Measurements from ENCODE around the gene FBXW8.

The FBXW8 gene

DNA sequence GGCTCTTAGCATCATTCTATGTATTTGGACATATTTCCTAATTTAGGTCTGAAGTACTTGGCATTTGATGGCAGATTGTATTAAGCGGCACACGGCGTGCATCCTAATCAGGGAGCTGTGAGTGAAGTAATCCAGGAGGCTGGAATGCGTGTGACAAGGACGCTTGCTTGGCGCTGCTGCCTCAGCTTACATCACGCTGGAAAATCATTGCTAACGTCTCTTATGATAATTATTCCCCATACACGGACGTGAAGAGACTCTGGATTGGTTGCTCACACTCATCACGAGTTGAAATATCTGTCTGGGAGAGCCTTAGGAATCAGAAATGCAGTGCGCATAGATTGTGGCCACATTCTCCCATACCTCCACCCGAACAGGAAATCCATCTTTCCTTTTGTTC is 85.3 kb downstream of the FBXW8 start:
- no peak for DNase-seq (ENCODE audit: low read depth in 2 of 2)

DNA sequence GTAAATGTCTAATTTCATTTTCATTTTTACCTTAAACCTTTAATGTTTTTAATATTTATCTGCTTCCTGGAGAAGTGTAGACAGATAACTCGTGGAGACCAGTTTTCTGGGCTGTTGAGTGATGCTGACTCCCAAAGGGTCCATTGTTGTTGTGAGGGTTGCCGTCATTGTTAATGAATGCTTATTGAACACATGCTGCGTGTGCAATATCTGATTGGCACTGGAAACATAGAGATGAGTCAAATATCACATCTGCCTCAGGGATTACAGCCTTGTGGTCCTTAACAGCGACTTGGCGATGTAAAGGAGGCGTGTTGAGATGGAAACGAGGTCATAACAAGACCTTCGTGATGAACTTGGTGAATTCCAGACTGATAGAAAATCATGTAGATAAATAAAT is 85.9 kb downstream of the FBXW8 start:
- no peak for DNase-seq (ENCODE audit: low read depth in 2 of 2)

DNA sequence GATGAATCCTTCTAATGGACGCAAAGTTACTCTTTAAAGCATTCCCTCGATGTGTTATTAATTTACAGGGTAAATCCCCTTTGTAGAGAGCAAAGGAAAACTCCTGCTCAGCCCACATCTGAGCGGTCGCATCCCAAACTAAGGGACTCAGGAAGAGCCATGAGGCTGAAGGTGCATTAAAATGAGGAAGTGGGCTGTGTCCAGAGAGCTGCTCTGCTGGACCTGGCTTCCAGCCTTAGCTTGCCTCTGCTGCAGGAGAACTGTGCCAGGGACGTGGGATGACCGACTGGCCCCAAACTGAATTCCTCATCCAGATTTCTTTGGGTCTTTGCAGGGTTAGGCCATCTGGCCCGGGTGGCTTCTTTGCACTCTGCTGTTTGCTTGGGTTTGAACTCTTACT is 88.3 kb downstream of the FBXW8 start:
- DNase-seq (ENCODE audit: low read depth in 2 of 2), result no peak

DNA sequence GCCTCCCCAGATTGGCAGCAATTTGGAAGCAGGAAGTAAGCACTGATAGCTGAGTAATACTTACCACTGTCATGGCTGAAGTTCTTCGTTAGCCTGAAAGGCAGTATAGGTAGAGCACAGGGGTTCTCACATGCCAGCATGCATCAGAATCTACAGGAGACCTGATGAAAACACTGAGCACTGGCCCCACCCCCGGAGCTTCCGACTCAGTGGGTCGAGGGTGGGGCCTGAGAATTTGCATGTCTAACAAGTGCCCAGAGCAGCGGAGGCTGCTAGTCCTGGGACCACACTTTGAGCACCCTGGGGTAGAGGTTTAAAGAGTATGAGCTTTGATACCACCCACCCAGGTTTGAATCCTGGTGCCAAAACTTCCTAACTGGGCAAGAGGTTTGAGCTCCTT is 89.6 kb downstream of the FBXW8 start:
- no peak for DNase-seq (ENCODE audit: low read depth in 2 of 2)

DNA sequence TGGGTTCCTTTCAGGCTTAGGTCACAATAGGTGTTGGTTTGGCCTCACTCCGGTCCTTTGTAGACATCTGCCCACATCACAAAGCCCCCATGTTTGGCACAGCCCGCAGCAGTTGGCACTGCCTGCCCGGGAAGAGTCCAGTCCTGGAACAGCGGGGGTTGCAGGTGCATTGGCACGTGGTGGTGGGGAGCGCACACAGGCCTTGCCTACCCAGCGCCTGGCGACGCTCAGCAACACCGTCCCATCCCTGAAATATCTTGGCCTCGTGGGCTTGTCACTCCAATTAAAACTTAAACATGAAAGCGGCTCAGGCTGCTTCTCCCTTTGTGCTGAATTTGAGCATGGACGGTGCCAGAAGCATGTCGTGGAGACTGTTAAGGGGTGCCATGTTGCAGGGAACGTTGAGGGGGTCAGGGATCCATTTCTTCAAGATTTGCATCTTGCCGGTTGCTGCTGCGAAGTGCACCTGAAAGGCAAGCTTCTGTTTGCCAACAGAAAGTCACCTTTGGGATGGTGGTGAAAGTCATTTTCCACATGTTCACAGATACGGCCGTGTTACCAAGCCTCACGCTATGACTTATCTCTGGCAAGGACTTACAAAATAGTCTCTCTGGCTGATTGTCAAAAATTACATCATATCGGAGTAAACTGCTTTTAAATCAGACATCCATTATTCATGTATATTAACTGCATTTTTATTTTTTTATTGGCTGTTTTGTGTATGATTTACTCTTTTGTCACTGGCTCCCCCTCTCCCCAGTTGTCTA is 91.5 kb downstream of the FBXW8 start:
- no peak for DNase-seq (ENCODE audit: low read depth in 2 of 2)

DNA sequence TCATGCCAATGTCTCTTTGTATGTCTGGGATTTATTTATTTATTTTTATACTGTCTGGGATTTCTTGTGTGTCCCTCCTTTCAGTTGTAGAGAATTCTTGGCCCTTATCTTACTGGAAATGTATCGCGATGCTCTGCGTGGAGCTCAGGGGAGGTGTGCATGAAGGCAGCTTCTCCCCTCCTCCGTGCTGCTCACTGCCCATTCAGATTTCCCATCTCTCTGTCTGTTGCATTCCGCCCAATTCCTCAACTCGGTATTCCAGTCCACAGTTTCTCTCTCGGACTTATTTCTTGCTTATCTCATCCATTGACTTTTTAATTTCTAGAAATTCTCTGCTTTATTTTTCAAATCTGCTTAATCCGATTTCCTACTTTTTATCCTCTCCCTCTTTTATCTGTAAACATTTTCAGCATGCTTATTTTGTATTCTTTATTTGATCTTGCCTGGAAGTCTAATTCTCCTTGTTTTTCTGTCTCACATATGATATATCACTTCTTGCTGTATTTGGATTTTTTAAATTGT is 93.2 kb downstream of the FBXW8 start:
- DNase-seq (ENCODE audit: low read depth in 2 of 2), result no peak

DNA sequence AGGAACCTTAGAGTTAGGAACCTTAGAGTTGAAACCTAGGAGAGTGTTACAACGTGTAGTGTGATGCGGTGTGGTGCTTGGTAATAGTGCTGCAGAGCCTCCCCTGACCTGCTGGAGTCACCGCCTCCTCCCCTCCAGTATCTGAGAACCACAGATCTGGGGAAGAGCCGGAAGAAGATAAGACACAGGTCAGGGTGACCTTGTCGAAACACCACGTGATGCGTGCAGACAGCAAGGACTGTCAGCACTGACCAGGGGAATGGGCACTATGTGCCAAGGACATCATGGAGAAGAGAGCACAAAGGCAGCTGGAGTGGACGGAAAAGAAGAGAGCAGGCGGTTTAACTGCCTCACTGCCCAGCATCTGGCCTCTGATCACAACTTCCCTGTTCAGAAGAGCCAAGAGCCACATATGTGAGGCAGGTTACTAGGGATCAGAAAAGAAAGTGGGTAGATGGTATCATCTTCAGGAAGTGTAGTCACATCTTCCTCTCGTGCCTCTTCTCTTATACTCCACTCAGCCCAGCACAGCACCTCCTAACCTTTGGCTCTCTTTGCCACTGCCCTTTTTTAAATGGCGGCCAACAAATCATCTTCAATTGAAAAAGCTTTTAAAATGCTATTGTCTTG is 94.8 kb downstream of the FBXW8 start:
- no peak for DNase-seq (ENCODE audit: low read depth in 2 of 2)

DNA sequence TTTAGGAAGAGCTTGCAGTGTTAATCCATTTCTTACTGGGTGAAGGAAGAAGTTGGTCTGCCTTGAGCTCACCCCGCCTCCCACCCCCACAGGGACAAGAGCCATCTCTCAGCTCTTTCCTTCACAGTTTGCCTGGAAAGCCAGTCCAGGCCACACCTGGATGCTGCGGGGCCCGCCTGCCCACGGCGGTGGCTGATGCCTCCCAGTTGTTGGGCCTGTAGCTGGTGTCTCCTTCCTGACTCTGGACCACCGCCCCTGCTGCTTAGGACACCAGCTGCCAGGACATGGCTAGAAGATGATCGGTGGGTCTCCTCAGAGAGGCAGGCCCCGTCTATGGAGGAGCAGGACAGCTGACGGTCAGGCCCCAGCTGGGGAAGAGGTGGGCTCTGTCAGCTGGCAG is 95.6 kb downstream of the FBXW8 start:
- DNase-seq (ENCODE audit: low read depth in 2 of 2), result no peak

DNA sequence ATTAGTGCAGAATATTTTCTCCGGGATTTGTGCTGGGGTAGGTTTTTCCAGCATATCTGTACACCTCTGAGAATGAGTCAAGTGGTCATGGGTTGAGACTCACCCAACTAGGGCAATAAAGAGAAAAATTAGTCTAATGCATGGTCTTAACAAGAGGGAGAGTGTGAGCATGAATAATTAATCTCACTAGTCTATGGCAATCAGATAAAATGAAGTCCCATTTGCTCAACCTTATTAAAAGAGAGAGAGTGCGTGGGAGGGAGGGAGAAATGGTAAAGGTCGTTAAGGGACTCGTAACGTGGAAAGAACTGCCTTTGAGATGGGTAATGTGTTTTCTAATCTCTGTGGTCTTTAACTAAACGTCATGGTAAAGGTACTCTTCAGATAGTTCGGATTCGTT is 96.8 kb downstream of the FBXW8 start:
- no peak for DNase-seq (ENCODE audit: low read depth in 2 of 2)

DNA sequence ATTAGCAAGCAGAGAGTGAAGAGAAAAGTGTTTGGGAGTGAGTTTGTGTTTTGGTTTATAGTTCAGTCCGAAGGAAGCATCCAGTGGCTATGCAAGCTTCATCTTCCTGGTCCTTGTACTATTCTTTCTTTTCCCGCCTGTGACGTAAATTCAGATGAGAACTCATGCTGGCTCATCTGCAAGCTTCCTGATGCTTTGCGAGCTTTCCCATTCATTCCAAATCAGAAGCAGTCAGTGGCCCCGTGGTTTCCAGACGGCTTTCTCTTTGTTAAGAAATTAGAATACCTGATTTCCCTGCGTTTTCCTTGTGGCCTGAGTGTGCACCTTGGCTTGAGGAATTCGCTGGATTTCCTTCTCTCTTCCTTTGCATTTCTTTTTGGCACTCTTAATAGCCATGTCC is 99.0 kb downstream of the FBXW8 start:
- no peak for DNase-seq (ENCODE audit: low read depth in 2 of 2)

DNA sequence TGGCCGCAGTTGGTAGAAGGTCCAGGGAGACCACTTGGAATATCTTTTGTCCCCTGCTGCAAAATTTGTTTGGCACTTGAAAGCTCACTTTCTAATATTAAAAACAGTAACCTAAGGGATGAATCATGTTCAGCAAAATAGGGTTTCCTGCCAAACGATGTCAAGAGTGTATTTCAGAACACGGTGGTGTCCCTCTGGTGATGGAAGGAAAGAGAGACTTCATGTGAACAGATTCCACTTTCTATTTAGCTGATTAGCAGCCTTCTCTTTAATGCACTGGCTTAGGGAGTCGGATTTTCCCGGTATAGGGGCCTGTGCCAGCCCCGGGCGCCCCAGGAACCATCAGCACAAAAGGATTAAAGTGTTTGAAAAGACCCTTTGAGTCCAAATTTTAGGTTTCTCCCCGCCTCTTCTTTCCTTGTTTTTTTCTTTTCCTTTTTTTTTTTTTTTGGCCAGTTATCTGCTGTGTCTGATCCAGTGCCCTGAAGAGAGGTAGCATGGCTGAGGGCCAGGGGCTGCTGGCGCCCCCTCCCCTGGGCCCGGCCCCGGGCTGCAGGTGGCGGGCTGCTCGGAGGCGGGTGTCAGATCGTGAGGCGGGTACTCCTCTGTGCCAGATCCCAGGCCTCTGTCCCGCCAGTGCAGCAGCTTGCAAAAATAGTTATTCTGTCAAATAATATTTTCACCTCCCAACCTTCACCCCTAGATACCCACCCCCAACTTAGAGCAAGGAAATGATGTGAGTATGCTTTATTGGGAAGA is 100.1 kb downstream of the FBXW8 start:
- no peak for DNase-seq (ENCODE audit: low read depth in 2 of 2)

DNA sequence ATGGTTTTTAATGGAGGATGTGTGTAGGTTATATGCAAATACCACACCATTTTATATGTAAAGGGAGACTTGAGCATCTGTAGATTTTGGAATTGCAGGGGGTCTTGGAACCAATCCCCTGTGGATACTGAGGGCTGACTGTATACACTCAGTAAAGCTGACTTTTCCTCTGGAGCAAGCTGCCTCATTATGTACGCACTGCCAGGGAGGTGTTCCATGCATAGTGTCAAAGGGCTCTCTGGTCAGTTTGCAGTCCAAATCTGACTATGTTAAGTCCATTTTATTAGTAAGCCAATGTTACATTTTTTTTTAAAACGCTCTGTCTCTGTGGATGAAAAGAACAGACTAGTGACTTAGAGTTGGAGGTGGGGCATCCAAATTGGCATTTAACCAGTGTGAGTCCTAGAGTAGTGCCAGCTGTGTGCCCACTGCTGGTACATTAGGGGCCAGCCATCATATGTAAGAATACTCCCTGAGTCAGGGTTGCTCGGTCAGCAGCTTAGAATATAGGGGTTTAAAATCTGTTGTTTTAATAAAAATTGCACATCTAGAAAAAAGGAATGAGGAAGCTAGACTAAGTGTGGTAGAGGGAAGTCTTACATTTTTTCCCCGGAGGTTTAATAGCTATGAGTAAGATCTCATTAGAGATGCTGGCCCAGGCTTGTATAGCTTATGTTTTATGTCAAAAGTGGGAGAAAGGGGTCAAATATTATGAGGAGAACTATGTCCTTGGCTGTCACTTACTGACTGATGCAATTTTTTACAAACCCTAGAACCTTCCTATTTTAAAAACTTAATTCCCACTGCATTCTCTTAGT is 101.4 kb downstream of the FBXW8 start:
- DNase-seq (ENCODE audit: low read depth in 2 of 2), result no peak

DNA sequence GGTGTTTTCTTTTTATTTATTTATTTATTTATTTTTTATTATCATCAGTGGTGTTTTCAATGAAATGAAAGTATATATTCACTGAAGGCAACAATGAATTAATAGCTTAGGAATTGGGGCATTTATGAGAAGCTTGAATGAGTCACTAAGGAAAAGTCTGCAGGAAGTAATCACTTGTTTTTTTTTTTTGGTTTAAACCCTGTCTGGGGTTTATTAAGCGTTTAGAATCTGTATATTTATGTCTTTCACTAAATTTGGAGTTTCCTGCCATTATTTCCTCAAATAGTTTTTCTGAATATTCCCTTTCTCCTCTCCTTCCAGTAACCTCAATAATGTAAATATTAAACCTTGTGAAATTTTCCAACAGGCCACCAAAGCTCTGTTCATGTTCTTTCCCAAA is 103.0 kb downstream of the FBXW8 start:
- DNase-seq (ENCODE audit: low read depth in 2 of 2), result no peak

DNA sequence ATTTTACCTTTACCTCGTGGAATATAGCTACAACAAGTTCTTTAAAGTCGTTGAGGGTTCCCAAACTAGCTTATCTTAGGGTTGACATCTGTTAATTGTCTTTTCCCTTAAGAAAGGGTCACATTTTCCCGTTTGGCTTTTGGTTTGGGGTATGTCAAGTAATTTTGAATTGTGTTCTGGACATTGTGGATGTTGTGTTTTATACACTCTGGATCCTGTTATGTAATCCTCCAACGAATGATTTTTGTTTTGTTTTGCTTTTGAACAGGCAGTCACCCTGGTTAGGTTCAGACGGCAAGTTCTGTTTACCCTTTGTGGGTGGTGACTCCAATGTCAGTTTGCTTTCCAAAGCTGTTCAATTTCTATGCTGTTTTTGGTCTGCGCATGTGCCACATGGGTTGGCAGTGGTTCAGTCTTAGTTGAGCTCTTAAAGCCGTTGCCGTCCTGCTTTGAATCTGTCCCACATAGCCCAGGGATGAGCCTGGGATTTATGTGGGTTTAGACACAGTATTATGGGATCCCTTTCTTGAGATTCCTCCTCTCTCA is 103.7 kb downstream of the FBXW8 start:
- no peak for DNase-seq (ENCODE audit: low read depth in 2 of 2)

DNA sequence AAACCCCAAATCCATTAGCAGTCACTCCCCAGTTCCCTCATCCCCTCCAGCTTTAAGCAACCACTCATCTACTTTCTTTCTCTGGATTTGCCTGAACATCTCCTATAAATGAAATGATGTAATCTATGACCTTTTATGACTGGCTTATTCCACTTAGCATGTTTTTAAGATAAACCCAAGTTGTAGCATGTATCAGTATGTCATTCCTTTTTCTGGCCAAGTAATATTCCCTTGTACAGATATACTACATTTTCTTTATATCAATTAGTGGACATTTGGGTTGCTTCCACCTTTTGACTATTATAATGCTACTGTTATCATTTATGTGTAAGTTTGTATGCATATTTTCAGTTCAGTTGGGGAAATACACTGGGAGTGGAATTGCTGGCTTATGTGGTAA is 105.1 kb downstream of the FBXW8 start:
- DNase-seq (ENCODE audit: low read depth in 2 of 2), result no peak

DNA sequence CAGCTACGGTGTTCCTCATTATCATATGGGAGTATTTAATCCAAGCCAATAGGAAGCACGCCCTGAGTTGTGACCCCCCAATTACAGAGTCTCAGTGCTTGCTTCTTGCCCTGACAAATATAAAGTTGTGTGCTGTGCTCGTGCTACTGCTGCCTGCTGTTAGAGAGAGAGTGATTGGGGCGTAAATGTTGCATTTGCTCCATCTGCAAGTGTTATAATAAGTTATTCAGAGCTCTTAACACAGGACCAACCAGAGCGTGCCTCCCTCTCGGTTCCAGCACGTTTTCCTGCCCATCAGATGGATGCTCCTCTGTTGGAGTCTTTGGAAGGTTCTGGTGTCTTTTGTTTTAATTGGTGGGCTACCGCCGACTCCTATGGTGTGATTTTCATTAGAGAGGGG is 107.1 kb downstream of the FBXW8 start:
- no peak for DNase-seq (ENCODE audit: low read depth in 2 of 2)

DNA sequence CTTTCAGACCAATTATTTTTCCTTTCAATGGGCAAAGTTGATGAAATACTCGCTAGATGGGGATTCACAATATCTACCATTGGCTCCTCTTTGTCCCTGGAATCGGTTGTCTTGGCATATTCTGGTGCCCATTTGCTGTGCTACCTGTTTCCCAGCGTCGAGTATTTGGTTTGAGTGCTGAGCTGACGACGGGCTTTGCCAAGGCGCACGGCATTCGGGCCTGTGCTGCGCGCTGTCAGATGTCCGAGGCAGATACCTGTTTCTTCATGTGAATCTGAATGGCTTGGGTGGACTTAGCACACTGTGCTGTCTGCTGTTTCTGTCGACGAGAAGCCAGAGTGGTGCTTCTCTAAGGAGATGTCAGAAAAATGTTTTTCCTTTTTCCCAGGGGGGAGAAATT is 107.5 kb downstream of the FBXW8 start:
- no peak for DNase-seq (ENCODE audit: low read depth in 2 of 2)

DNA sequence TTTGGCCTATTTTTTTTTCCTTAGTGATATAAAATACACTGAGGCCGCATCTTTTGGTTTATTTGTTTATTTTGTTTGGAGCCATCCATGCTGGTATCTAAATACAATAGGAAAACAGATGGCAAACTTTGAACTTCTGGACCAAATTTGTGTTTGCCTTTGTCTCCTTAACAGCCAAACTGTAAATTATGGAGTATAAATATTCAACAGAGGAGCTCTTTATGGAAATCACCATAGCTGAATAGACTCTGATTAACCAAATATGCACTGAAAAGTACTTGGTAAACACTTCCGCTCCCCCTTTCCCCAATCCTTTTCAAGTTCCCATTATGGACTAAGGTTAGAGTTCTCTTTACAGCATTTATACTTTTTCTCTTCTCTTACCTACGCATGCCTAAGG is 107.9 kb downstream of the FBXW8 start:
- no peak for DNase-seq (ENCODE audit: low read depth in 2 of 2)

DNA sequence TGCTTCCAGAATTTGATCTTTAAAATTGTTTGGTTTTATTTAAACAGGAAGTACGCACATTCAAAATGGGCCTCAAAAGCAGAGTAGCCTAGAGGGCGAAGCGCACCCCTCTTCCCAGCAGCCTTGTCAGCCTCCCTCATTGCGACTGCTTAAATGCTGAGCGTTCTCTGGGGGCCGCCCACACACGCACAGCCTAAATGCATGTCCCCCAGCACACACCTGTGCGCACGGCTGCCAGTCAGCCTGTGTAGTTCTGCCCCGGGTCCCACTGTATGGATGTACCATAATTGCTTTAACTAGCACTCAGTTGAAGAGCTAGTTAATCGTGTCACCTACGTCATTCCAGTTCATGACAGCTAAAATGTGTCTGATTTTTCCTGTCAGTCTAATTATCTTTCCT is 109.1 kb downstream of the FBXW8 start:
- DNase-seq (ENCODE audit: low read depth in 2 of 2), result no peak

DNA sequence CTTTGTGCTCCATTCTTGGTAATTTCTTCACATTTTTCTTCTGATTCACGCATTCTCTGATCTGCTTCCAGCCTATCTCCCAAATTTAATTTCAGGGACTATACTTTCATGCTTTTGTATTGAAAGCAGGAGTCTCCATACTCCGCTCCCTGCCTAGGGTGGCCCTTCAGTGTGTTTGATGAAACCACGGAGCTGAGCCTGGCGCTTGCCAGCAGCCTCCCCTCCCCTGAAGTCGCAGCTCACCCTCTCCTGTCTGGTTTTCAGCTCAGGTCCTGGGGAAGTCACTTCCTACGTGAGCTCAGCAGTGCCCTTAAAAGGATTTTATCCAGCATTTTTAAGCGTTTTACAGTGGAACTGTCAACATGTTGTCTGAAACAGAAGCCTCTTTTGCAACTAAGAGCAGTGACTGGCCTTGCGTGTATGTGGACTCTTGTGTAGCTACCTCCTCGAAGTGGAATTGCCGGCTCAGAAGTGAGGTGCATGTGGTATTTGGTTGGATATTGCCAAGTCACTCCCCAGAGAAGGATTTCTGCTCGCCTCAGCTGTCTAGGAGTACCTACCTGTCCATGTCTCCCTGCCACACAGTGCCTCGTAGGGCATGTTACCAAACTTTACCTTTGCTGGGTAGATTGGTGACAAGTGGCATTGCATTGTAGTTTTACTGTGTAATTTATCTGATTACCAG is 109.9 kb downstream of the FBXW8 start:
- no peak for DNase-seq (ENCODE audit: low read depth in 2 of 2)

DNA sequence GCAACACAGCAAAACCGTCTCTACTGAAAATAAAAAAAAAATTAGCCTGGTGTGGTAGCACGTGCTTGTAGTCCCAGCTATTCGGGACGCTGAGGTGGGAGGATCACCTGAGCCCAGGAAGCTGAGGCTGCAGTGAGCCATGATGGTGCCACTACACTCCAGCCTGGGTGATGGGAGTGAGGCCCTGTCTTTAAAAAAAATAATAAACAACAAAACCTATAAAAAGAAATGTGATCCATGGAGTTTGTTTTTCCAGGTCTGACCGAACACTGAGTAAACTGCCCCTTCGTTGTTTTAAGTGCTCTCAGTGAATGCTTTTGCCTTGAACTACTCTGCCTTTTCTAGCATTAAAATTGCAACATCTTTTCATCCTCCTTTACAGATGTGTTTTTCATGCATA is 111.7 kb downstream of the FBXW8 start:
- no peak for DNase-seq (ENCODE audit: low read depth in 2 of 2)
